IMR-90 (cell line): ENCODE results near the gene MSI2. TPM values are rescaled to one million over a fixed set of nuclear protein-coding genes. Genes with fewer than 3 reads are reported as not detected.

Source experiments
- ATAC-seq: fragments of 200-7000 bp; cut with Tn5 transposase; 2 replicates; pipeline ENCODE4 v1.9.1; 2020; ENCODE audit warnings: low read depth, mild to moderate bottlenecking, moderate library complexity
- BruUV-seq: library from RNA; stranded (reverse); fragments of 400-500 nt; replicated peaks from 2 replicates; lab custom pipeline; 2021; lab: Mats Ljungman, UMichigan
- CTCF ChIA-PET: fragments of 300-600 bp; formaldehyde crosslinking; extraction: SDS; loops from one replicate; lab custom pipeline; 2021; ENCODE audit warnings: antibody characterized with exemption; lab: Yijun Ruan, JAX
- POLR2A ChIA-PET: fragments of 300-600 bp; sonication (Branson Sonifier 250); formaldehyde crosslinking; loops from one replicate; lab custom pipeline; 2022; ENCODE audit warnings: antibody characterized with exemption; ENCODE audit not compliant: unreplicated experiment; lab: Charles Lee
- DNase-seq: peaks from one replicate; pipeline ENCODE4 v3.0.0; 2013
- H2AFZ ChIP-seq: replicated peaks from 2 replicates; pipeline ENCODE3; 2013; ENCODE audit warnings: low read length, mild to moderate bottlenecking; ENCODE audit not compliant: poor library complexity
- H2AK5ac ChIP-seq: 2 replicates; pipeline ENCODE4 v1.6.1; 2013; ENCODE audit warnings: low read depth, low read length, inconsistent platforms
- H2AK9ac ChIP-seq: replicated peaks from 2 replicates; pipeline ENCODE3; 2013; ENCODE audit warnings: mild to moderate bottlenecking, low read depth, low read length, moderate library complexity; ENCODE audit not compliant: poor library complexity
- H2BK120ac ChIP-seq: 2 replicates; pipeline ENCODE4 v1.6.1; 2013; ENCODE audit warnings: low read depth, low read length, inconsistent platforms
- H2BK15ac ChIP-seq: 3 replicates; pipeline ENCODE4 v1.6.1; 2013; ENCODE audit warnings: low read depth, low read length, inconsistent platforms
- H2BK20ac ChIP-seq: 2 replicates; pipeline ENCODE4 v1.6.1; 2013; ENCODE audit warnings: low read depth, mild to moderate bottlenecking, inconsistent platforms, low read length, moderate library complexity
- H2BK5ac ChIP-seq: 2 replicates; pipeline ENCODE4 v1.6.1; 2013; ENCODE audit warnings: mild to moderate bottlenecking, low read depth, low read length, inconsistent platforms; ENCODE audit not compliant: poor library complexity, severe bottlenecking
- H3K14ac ChIP-seq: replicated peaks from 2 replicates; pipeline ENCODE4 v1.6.1; 2013; ENCODE audit warnings: low read depth, low read length, inconsistent platforms
- H3K18ac ChIP-seq: 2 replicates; pipeline ENCODE4 v1.6.1; 2013; ENCODE audit warnings: low read depth, low read length, control low read depth
- H3K23ac ChIP-seq: 2 replicates; pipeline ENCODE4 v1.6.1; 2013; ENCODE audit warnings: low read depth, low read length, inconsistent platforms
- H3K27ac ChIP-seq: 2 replicates; pipeline ENCODE4 v1.5.1; 2013; ENCODE audit warnings: mild to moderate bottlenecking, control low read depth, low read length; ENCODE audit not compliant: insufficient read depth
- H3K27me3 ChIP-seq: 2 replicates; pipeline ENCODE4 v1.6.1; 2013; ENCODE audit warnings: low read length; ENCODE audit not compliant: control insufficient read depth, insufficient read depth
- H3K36me3 ChIP-seq: 2 replicates; pipeline ENCODE4 v1.6.1; 2013; ENCODE audit warnings: low read length, mixed read lengths; ENCODE audit not compliant: control insufficient read depth, insufficient read depth
- H3K4ac ChIP-seq: 2 replicates; pipeline ENCODE4 v1.6.1; 2013; ENCODE audit warnings: low read depth, low read length, inconsistent platforms
- H3K4me1 ChIP-seq: 2 replicates; pipeline ENCODE4 v1.6.1; 2013; ENCODE audit warnings: low read length, mixed read lengths; ENCODE audit not compliant: control insufficient read depth, insufficient read depth
- H3K4me2 ChIP-seq: 2 replicates; pipeline ENCODE4 v1.6.1; 2013; ENCODE audit warnings: low read depth, mild to moderate bottlenecking, control low read depth, low read length, moderate library complexity
- H3K4me3 ChIP-seq: 2 replicates; pipeline ENCODE4 v1.5.1; 2013; ENCODE audit warnings: low read depth, mild to moderate bottlenecking, control low read depth, low read length, moderate library complexity; ENCODE audit not compliant: insufficient read depth
- H3K56ac ChIP-seq: 2 replicates; pipeline ENCODE4 v1.6.1; 2013; ENCODE audit warnings: low read length, inconsistent platforms; ENCODE audit not compliant: insufficient read depth; ENCODE audit errors: extremely low read depth
- H3K79me1 ChIP-seq, 2 experiments: 2 replicates each; pipeline ENCODE4 v1.6.1; 2013; ENCODE audit warnings: low read length in 2 of 2, inconsistent platforms in 1 of 2, low read depth in 1 of 2
- H3K9ac ChIP-seq: 2 replicates; pipeline ENCODE4 v1.6.1; 2013; ENCODE audit warnings: low read depth, low read length, control low read depth
- H3K9me1 ChIP-seq: 2 replicates; pipeline ENCODE4 v1.6.1; 2013; ENCODE audit warnings: low read length, inconsistent platforms; ENCODE audit not compliant: insufficient read depth
- H3K9me3 ChIP-seq: 2 replicates; pipeline ENCODE4 v1.6.1; 2013; ENCODE audit warnings: low read length; ENCODE audit not compliant: control insufficient read depth, insufficient read depth
- H4K20me1 ChIP-seq: 2 replicates; pipeline ENCODE4 v1.6.1; 2013; ENCODE audit warnings: low read length, inconsistent platforms; ENCODE audit not compliant: insufficient read depth
- H4K5ac ChIP-seq: 2 replicates; pipeline ENCODE4 v1.6.1; 2013; ENCODE audit warnings: mild to moderate bottlenecking, low read depth, low read length, control low read depth
- H4K8ac ChIP-seq, 2 experiments: 2 replicates each; pipeline ENCODE4 v1.6.1; 2013; ENCODE audit warnings: low read depth in 2 of 2, low read length in 2 of 2, control low read depth in 1 of 2, inconsistent platforms in 1 of 2
- H4K91ac ChIP-seq: 2 replicates; pipeline ENCODE4 v1.6.1; 2013; ENCODE audit warnings: low read depth, low read length, inconsistent platforms; ENCODE audit not compliant: insufficient read depth
- BHLHE40 ChIP-seq: fragments of 150-350 bp; IDR thresholded peaks from 2 replicates; pipeline ENCODE4 v1.6.1; 2016; ENCODE audit warnings: mild to moderate bottlenecking, low read depth, low read length
- CEBPB ChIP-seq: IDR thresholded peaks from 2 replicates; pipeline ENCODE4 v1.6.1; 2012; ENCODE audit warnings: low read depth, low read length, improper control_type of control experiment
- CHD1 ChIP-seq: IDR thresholded peaks from 2 replicates; pipeline ENCODE4 v1.6.1; 2012; ENCODE audit warnings: low read depth, low read length, improper control_type of control experiment
- CTCF ChIP-seq: conservative IDR thresholded peaks from 2 replicates; pipeline ENCODE4 v1.5.1; 2012; ENCODE audit warnings: mild to moderate bottlenecking, low read depth, low read length, improper control_type of control experiment
- ELK1 ChIP-seq: fragments of 150-350 bp; IDR thresholded peaks from 2 replicates; pipeline ENCODE4 v1.6.1; 2016; ENCODE audit warnings: low read depth, mild to moderate bottlenecking, low read length, moderate library complexity, borderline replicate concordance
- FOS ChIP-seq: fragments of 150-350 bp; IDR thresholded peaks from 2 replicates; pipeline ENCODE4 v1.6.1; 2016; ENCODE audit warnings: low read depth, low read length
- MAFK ChIP-seq: IDR thresholded peaks from 2 replicates; pipeline ENCODE4 v1.6.1; 2012; ENCODE audit warnings: low read depth, low read length, improper control_type of control experiment
- MAZ ChIP-seq: IDR thresholded peaks from 2 replicates; pipeline ENCODE4 v1.6.1; 2012; ENCODE audit warnings: low read depth, mild to moderate bottlenecking, low read length, improper control_type of control experiment, moderate library complexity, borderline replicate concordance
- MXI1 ChIP-seq: IDR thresholded peaks from 2 replicates; pipeline ENCODE4 v1.6.1; 2012; ENCODE audit warnings: low read depth, mild to moderate bottlenecking, low read length, moderate library complexity, borderline replicate concordance
- NFE2L2 ChIP-seq: fragments of 150-350 bp; IDR thresholded peaks from 2 replicates; pipeline ENCODE4 v1.6.1; 2016; ENCODE audit warnings: low read depth, mild to moderate bottlenecking, low read length
- POLR2A ChIP-seq: IDR thresholded peaks from 2 replicates; pipeline ENCODE4 v1.6.1; 2012; ENCODE audit warnings: mild to moderate bottlenecking, low read depth, low read length
- RAD21 ChIP-seq: IDR thresholded peaks from 2 replicates; pipeline ENCODE4 v1.6.1; 2012; ENCODE audit warnings: low read length, improper control_type of control experiment
- RCOR1 ChIP-seq: IDR thresholded peaks from 2 replicates; pipeline ENCODE4 v1.6.1; 2012; ENCODE audit warnings: mild to moderate bottlenecking, low read length, improper control_type of control experiment; ENCODE audit not compliant: insufficient replicate concordance
- RFX5 ChIP-seq: IDR thresholded peaks from 2 replicates; pipeline ENCODE4 v1.8.0; 2012; ENCODE audit warnings: low read depth, mild to moderate bottlenecking, low read length, moderate library complexity
- SMC3 ChIP-seq: fragments of 150-350 bp; IDR thresholded peaks from 2 replicates; pipeline ENCODE4 v1.6.1; 2016; ENCODE audit warnings: low read depth, mild to moderate bottlenecking, antibody characterized with exemption, low read length, moderate library complexity
- USF2 ChIP-seq: fragments of 150-350 bp; IDR thresholded peaks from 2 replicates; pipeline ENCODE4 v1.6.1; 2017; ENCODE audit warnings: mild to moderate bottlenecking, antibody characterized with exemption, low read length, low read depth
- WGBS, 2 experiments: methylation state at CpG; one replicate each; pipeline versions ENCODE4 v1.1.5 to v1.1.7; 2013; ENCODE audit warnings: missing lambda C conversion rate in 2 of 2; ENCODE audit not compliant: insufficient read length in 1 of 2; ENCODE audit errors: extremely low coverage in 2 of 2; 5-methylcytosine and 5-hydroxymethylcytosine counted together
- dilution Hi-C: fragments of 300-500 bp; cut with HindIII; formaldehyde crosslinking; loops from one replicate; pipeline ENCODE4 v1.14.3; 2018; ENCODE audit warnings: low sequenced_read_pairs; ENCODE audit not compliant: unreplicated experiment
- in situ Hi-C: fragments of 300-500 bp; cut with MboI; formaldehyde crosslinking; loops from 3 replicates; pipeline ENCODE4 v1.14.3; 2019; ENCODE audit warnings: low sequenced_read_pairs, inconsistent platforms, mixed read lengths
- intact Hi-C: fragments of 100-400 bp; cut with micrococcal nuclease; formaldehyde crosslinking; loops from 2 replicates; pipeline ENCODE4 v1.10.0; 2022
- polyA plus RNA-seq, 3 experiments: library from polyadenylated mRNA; depleted of rRNA; stranded (reverse); fragments of >200 nt; gene quantifications; 2 replicates each; pipeline ENCODE4 v1.2.3, GENCODE V29; 2012; ENCODE audit warnings: low replicate concordance in 1 of 3
- total RNA-seq: library from RNA; depleted of rRNA; stranded (reverse); fragments of >200 nt; gene quantifications from 2 replicates; pipeline ENCODE4 v1.2.3, GENCODE V29; 2012

The MSI2 gene
- total and polyA plus RNA-seq, 2 of the 4 experiments (the other 2 are of a cell fraction), result 13.0 to 16.0 TPM

- dilution Hi-C loops (no loop called here), in situ Hi-C loops (no loop called here), intact Hi-C loops (no loop called here)
- H4K8ac ChIP-seq, result no peak overlapping the region
- H3K36me3 ChIP-seq, result no peaks in the 10 kb centered on the region
- no peak overlapping the region for H2BK15ac ChIP-seq
- no peak for ATAC-seq
- no peaks in the 10 kb centered on the region for H4K20me1 ChIP-seq
- no peak for TF ChIP-seq CTCF
- no peak for TF ChIP-seq POLR2A
- TF ChIP-seq RFX5, result no peak
- no peak for TF ChIP-seq BHLHE40
- TF ChIP-seq RAD21, result no peak
- no peak for TF ChIP-seq NFE2L2
- TF ChIP-seq CEBPB, result no peak
- no peak for TF ChIP-seq SMC3
- no peak for TF ChIP-seq MAFK
- TF ChIP-seq ELK1, result no peak
- no peak for TF ChIP-seq FOS
- no peak for TF ChIP-seq RCOR1
- no peak for TF ChIP-seq MAZ
- no peak for TF ChIP-seq MXI1
- no peak for TF ChIP-seq CHD1
- TF ChIP-seq USF2, result no peak
- no peak overlapping the region for H2AK9ac ChIP-seq
- H3K56ac ChIP-seq, result no peak overlapping the region
- H2AK5ac ChIP-seq, result no peak overlapping the region
- H2BK120ac ChIP-seq, result no peak overlapping the region
- H3K4me3 ChIP-seq, result no peak overlapping the region
- no peak for DNase-seq
- no peak overlapping the region for H3K18ac ChIP-seq
- CTCF ChIA-PET, result no interaction called here
- H2BK5ac ChIP-seq, result no peak overlapping the region
- H2BK20ac ChIP-seq, result no peak overlapping the region
- no CpG with 5 or more reads among the region's 8 CpGs for WGBS, 2 experiments
- no peak overlapping the region for H3K4ac ChIP-seq
- POLR2A ChIA-PET, result no interaction called here
- H3K27ac ChIP-seq, result no peak overlapping the region
- H3K4me2 ChIP-seq, result no peak overlapping the region
- no TSS peak for BruUV-seq
- no peak overlapping the region for H3K9ac ChIP-seq
- H2AFZ ChIP-seq, result no peak overlapping the region
- H4K5ac ChIP-seq, result no peak overlapping the region
- no peaks in the 10 kb centered on the region; the same call in none of the 2 replicates for H3K27me3 ChIP-seq
- H3K9me3 ChIP-seq, result no peaks in the 10 kb centered on the region
- no peaks in the 10 kb centered on the region for H3K4me1 ChIP-seq
- no peak overlapping the region for H4K91ac ChIP-seq
- H3K14ac ChIP-seq, result no peak overlapping the region
- H3K23ac ChIP-seq, result no peak overlapping the region
- no peaks in the 10 kb centered on the region for H3K9me1 ChIP-seq
- no peaks in the 10 kb centered on the region for H3K79me1 ChIP-seq
Measured at GRCh38 chr17:57215317-57215716, 41.0 kb upstream of the MSI2 start.
